HG02870 (cell line): ENCODE measurements around the gene PDE6A.
"Not testable (repeated sequence)": the region's sequence is repeated elsewhere in the genome, so short reads cannot be mapped to it uniquely, and the experiment has no call there.

ENCODE experiments used
- ATAC-seq: cut with Tn5 transposase; IDR thresholded peaks from one replicate; pipeline ENCODE4 v1.9.1; 2021; ENCODE audit warnings: mild to moderate bottlenecking, moderate library complexity; ENCODE audit not compliant: unreplicated experiment

PDE6A gene

GRCh38 chr5:149898811-149899210 is 45.8 kb downstream of the PDE6A start:
- ATAC-seq, result no peak

GRCh38 chr5:149895416-149896345 is 48.9 kb downstream of the PDE6A start:
- ATAC-seq, result no peak

- ATAC-seq, result no peak
These were observed 50.4 kb downstream of the PDE6A start for GRCh38 chr5:149894237-149894636.

- no peak for ATAC-seq
These were observed 51.1 kb downstream of the PDE6A start for GRCh38 chr5:149893403-149893931.

GRCh38 chr5:149892594-149892993 is 52.0 kb downstream of the PDE6A start:
- no peak for ATAC-seq

GRCh38 chr5:149888280-149888679 is 56.3 kb downstream of the PDE6A start:
- ATAC-seq, result no peak

GRCh38 chr5:149887622-149888183 is 56.9 kb downstream of the PDE6A start:
- ATAC-seq, result no peak

GRCh38 chr5:149886692-149887470 is 57.7 kb downstream of the PDE6A start:
- ATAC-seq, result no peak

GRCh38 chr5:149886060-149886459 is 58.5 kb downstream of the PDE6A start:
- ATAC-seq, result no peak

- no peak for ATAC-seq
These were observed 59.1 kb downstream of the PDE6A start for GRCh38 chr5:149885513-149885912.

- ATAC-seq, result no peak
These were observed 61.0 kb downstream of the PDE6A start for GRCh38 chr5:149883550-149883949.

- ATAC-seq, result not testable (repeated sequence)
These were observed 62.0 kb downstream of the PDE6A start for GRCh38 chr5:149882633-149883032.

GRCh38 chr5:149881874-149882273 is 62.7 kb downstream of the PDE6A start:
- no peak for ATAC-seq

GRCh38 chr5:149881069-149881622 is 63.4 kb downstream of the PDE6A start:
- ATAC-seq, result no peak

GRCh38 chr5:149879593-149879992 is 65.0 kb downstream of the PDE6A start:
- ATAC-seq, result not testable (repeated sequence)

- ATAC-seq, result no peak
These were observed 66.2 kb downstream of the PDE6A start for GRCh38 chr5:149878371-149878770.

- no peak for ATAC-seq
These were observed 70.7 kb downstream of the PDE6A start for GRCh38 chr5:149873896-149874295.

- no peak for ATAC-seq
These were observed 72.1 kb downstream of the PDE6A start for GRCh38 chr5:149872351-149873040.

GRCh38 chr5:149871471-149871870 is 73.1 kb downstream of the PDE6A start:
- ATAC-seq, result no peak

- no peak for ATAC-seq
These were observed 73.9 kb downstream of the PDE6A start for GRCh38 chr5:149870697-149871096.
